H1 (cell line): ENCODE measurements around the gene COL26A1. TPM values are rescaled to one million over a fixed set of nuclear protein-coding genes. Genes with fewer than 3 reads are reported as not detected.

Source experiments
- ASH2L ChIP-seq: fragments of 200-600, 300-600 bp; sonication (generic); IDR thresholded peaks from one replicate; pipeline ENCODE4 v1.7.1; 2017; ENCODE audit warnings: low read length
- CHD7 ChIP-seq: fragments of 300-600 bp; sonication (generic); IDR thresholded peaks from 2 replicates; pipeline ENCODE4 v1.7.1; 2012; ENCODE audit warnings: low read length, moderate library complexity, mild to moderate bottlenecking, inconsistent platforms; ENCODE audit not compliant: insufficient replicate concordance
- CTCF ChIP-seq, 3 experiments: IDR thresholded peaks; 1 replicate in 2 of 3; 2 replicates in 1 of 3; pipeline versions ENCODE4 v1.5.1 to v1.6.1; 2011; ENCODE audit warnings: low read length in 3 of 3, mild to moderate bottlenecking in 3 of 3, inconsistent platforms in 2 of 3, low read depth in 1 of 3, moderate library complexity in 1 of 3; ENCODE audit not compliant: insufficient read depth in 1 of 3; ENCODE audit errors: control extremely low read depth in 1 of 3
- HDAC6 ChIP-seq: IDR thresholded peaks from one replicate; pipeline ENCODE4 v1.7.1; 2012; ENCODE audit warnings: low read depth, mild to moderate bottlenecking, inconsistent platforms, low read length, moderate library complexity
- POLR2AphosphoS5 ChIP-seq: IDR thresholded peaks from 2 replicates; pipeline ENCODE4 v1.6.1; 2011; ENCODE audit warnings: low read depth, low read length
- RXRA ChIP-seq: IDR thresholded peaks from 2 replicates; pipeline ENCODE4 v1.6.1; 2011; ENCODE audit warnings: low read depth, mild to moderate bottlenecking, low read length, moderate library complexity; ENCODE audit not compliant: insufficient read depth
- SRF ChIP-seq: IDR thresholded peaks from 2 replicates; pipeline ENCODE4 v1.6.1; 2011; ENCODE audit warnings: mild to moderate bottlenecking, low read depth, low read length, moderate library complexity
- ZNF274 ChIP-seq: IDR thresholded peaks from 2 replicates; pipeline ENCODE4 v1.7.0; 2012; ENCODE audit warnings: low read length, borderline replicate concordance; ENCODE audit errors: extremely low read depth
- polyA plus RNA-seq, 7 experiments: library from polyadenylated mRNA; depleted of rRNA in 3 of 7; stranded (reverse) in 5 of 7; unstranded in 2 of 7; fragments of >200 nt in 5 of 7; fragments of 200-250 nt in 2 of 7; gene quantifications; 1 replicate in 5 of 7; 2 replicates in 1 of 7; 4 replicates in 1 of 7; pipeline versions ENCODE4 v1.2.1 to v1.2.3, GENCODE V29; 2011 to 2013; ENCODE audit warnings: missing spikeins in 2 of 7, mixed read lengths in 2 of 7
- total RNA-seq: library from RNA; stranded (reverse); fragmentation: NEBNext Ultra II Directional; extraction: Animal tissue kit (Norgen Biotek cat#: 25700); gene quantifications from 2 replicates; pipeline ENCODE4 v1.2.1, GENCODE V29; 2021

COL26A1 gene
- total and polyA plus RNA-seq, 2 of the 8 experiments (the other 6 are each of a cell fraction or from before 2014, with no cell fraction given) = 51.1 to 68.8 TPM

DNA sequence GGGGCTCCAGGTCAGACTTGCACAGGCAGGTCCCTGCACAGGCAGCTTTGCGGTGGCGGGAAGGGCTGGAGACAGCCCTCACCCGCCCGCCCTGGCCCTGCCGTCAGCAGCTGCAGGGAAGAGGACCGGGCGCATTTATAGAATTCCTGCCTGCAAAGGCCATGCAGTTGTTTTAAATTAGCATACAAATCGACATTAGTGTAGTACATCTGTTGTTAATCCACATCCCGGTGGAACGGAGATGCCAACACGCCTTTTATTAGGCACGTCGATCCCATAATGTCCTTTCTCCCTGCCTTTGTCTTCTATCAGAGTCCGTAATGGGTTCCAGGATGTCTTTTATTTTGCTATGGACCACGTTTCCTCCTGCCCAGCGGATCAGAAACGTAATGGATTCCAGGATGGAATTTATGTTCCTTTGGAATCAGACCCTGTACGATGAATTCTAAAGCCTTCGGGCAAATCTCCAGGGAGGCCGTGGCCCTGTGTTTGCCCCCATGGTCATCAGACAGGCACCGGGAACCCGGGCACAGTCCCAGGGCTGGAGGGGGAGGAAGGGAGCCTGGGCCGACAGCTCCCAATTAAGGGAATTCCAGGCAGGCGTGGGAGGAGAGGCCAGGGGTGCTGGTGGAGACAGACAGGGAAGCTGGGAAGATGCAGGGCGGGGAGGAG lies 123.9 kb downstream of the COL26A1 start (continued):
- TF ChIP-seq CHD7 (no peak), POLR2AphosphoS5 (no peak), CTCF (IDR thresholded peaks at IDR 0.05; ENCODE audit: control extremely low read depth in 1 of 3, insufficient read depth in 1 of 3, low read depth in 1 of 3, low read length in 3 of 3) (no peak), SRF (no peak), HDAC6 (no peak), RXRA (no peak), ASH2L (no peak), ZNF274 (no peak)
